Chondrocyte (in vitro differentiated cells): ENCODE measurements around the gene COPS2. TPM values are rescaled to one million over a fixed set of nuclear protein-coding genes. Genes with fewer than 3 reads are reported as not detected.

ENCODE experiments used
- DNase-seq: peaks from one replicate; pipeline ENCODE4 v3.0.0; 2021; ENCODE audit warnings: mixed read lengths, low spot score
- H3K27ac Mint-ChIP-seq: one replicate; pipeline ENCODE4 v1.8.0; 2021; ENCODE audit warnings: mild to moderate bottlenecking, moderate library complexity, mixed read lengths; ENCODE audit not compliant: unreplicated experiment
- H3K27me3 Mint-ChIP-seq: 2 replicates; pipeline ENCODE4 v1.8.0; 2021; ENCODE audit warnings: low read depth, mixed read lengths
- H3K36me3 Mint-ChIP-seq: 2 replicates; pipeline ENCODE4 v1.8.0; 2021; ENCODE audit warnings: low read depth, mixed read lengths
- H3K4me1 Mint-ChIP-seq: 2 replicates; pipeline ENCODE4 v1.8.0; 2021; ENCODE audit warnings: low read depth, mild to moderate bottlenecking, mixed read lengths
- H3K4me3 Mint-ChIP-seq: one replicate; pipeline ENCODE4 v1.8.0; 2021; ENCODE audit warnings: mild to moderate bottlenecking, moderate library complexity, mixed read lengths; ENCODE audit not compliant: unreplicated experiment
- H3K9me3 Mint-ChIP-seq: 2 replicates; pipeline ENCODE4 v1.8.0; 2021; ENCODE audit warnings: low read depth, mixed read lengths
- CTCF ChIP-seq: fragments of 200-600 bp; sonication (generic); IDR thresholded peaks from 2 replicates; pipeline ENCODE4 v1.5.0; 2021; ENCODE audit warnings: antibody characterized with exemption, mild to moderate bottlenecking, moderate library complexity
- total RNA-seq: library from RNA; stranded (reverse); gene quantifications from 3 replicates; pipeline ENCODE4 v1.2.1, GENCODE V29; 2021

The COPS2 gene
- total RNA-seq, 1 donor from 2014 or later = 67.2 TPM

DNA sequence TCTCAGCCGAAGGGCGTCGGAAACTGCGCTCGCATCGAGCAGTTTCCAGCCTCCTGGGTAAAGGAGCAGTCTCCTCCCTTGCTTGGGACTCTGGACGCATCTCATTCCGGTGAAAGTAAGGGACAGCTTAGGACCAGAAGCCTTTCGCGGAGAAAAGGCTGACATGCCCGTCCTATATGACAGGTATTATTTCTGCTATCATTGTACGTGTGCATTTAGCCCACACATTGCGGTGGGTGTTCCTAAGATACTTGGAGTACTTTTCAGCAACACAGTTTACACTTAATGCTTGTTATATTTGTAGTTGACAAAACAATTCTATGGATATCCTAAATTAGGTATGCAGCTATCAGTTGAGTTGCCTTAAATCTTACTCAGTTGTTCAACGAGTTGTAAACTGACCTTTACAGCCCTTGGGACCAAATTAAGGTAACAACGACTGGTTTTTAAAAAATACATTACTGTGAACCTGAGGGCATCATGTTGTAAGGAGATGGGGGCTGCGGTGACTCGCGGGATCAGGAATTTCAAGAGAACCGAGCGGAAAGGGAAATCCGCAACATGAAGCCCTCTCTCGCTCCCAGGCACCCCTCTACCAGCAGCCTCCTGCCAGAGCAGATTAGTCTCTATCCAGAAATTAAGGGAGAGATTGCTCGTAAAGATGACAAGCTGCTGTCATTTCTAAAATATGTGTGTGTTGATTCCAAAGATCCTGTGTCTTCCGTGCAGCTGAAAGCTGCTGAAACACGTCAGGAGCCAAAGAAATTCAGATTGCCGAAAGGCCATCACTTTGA, 632 bp upstream of the COPS2 start:
- peaks cover 43% of the 10 kb centered on the region for H3K4me1 Mint-ChIP-seq
- peak overlapping the region; percentile 97 for H3K27ac Mint-ChIP-seq
- no peak for TF ChIP-seq CTCF
- peaks cover 2% of the 10 kb centered on the region for H3K36me3 Mint-ChIP-seq
- no peaks in the 10 kb centered on the region for H3K27me3 Mint-ChIP-seq
- no peak for DNase-seq
- H3K9me3 Mint-ChIP-seq = no peaks in the 10 kb centered on the region
- H3K4me3 Mint-ChIP-seq = peak overlapping the region; percentile 88

- no peak for TF ChIP-seq CTCF
- Mint-ChIP-seq H3K27ac (peak overlapping the region; percentile 97), H3K36me3 (peaks cover 4% of the 10 kb centered on the region)
Measured at GRCh38 chr15:49154799-49155109, 645 bp downstream of the COPS2 start.

GRCh38 chr15:49154359-49154758, 1.0 kb downstream of the COPS2 start:
- peak overlapping the region; percentile 97 for H3K27ac Mint-ChIP-seq

More at GRCh38 chr15:49154799-49155109, 645 bp downstream of the COPS2 start:
- no peaks in the 10 kb centered on the region for H3K27me3 Mint-ChIP-seq
- H3K4me1 Mint-ChIP-seq = peaks cover 47% of the 10 kb centered on the region
- no peak for DNase-seq
- no peaks in the 10 kb centered on the region for H3K9me3 Mint-ChIP-seq
- peak overlapping the region; percentile 88 for H3K4me3 Mint-ChIP-seq

DNA sequence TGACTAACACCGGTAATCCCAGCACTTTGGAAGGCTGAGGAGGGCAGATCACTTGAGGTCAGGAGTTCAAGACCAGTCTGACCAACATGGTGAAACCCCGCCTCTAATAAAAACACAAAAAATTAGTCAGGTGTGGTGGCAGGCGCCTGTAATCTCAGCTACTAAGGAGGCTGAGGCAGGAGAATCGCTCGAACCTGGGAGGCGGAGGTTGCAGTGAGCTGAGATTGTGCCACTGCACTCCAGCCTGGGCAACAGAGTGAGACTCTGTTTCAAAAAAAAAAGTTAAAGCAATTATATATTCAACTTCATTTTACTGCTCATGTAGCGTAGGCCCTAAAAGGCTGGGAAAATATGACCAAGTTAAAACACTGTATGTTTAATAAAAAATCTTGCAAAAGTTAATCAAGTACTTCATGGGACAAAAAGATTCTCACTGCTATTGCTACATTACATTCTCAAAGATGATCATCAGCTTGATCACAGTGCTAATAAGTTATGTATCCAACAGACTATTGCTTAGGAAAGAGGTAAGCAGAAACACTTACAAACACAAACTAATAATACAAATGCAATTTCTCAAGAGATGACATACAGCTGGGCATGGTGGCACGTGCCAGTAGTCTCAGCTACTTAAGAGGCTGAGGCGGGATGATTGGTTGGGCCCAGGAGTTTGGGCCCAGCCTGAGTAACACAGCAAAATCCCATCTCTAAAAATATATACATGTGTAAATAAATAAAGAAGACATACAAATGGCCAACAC, 2.7 kb downstream of the COPS2 start:
- DNase-seq = no peak
- Mint-ChIP-seq H3K27me3 (no peaks in the 10 kb centered on the region), H3K36me3 (peaks cover 4% of the 10 kb centered on the region), H3K4me1 (peaks cover 56% of the 10 kb centered on the region), H3K27ac (no peak overlapping the region), H3K4me3 (no peak overlapping the region), H3K9me3 (no peaks in the 10 kb centered on the region)
- TF ChIP-seq CTCF = no peak

More at GRCh38 chr15:49154359-49154758, 1.0 kb downstream of the COPS2 start:
- Mint-ChIP-seq H3K4me1 (peaks cover 47% of the 10 kb centered on the region), H3K9me3 (no peaks in the 10 kb centered on the region), H3K4me3 (peak overlapping the region; percentile 88), H3K36me3 (peaks cover 4% of the 10 kb centered on the region), H3K27me3 (no peaks in the 10 kb centered on the region)
- TF ChIP-seq CTCF = no peak
- DNase-seq = no peak

DNA sequence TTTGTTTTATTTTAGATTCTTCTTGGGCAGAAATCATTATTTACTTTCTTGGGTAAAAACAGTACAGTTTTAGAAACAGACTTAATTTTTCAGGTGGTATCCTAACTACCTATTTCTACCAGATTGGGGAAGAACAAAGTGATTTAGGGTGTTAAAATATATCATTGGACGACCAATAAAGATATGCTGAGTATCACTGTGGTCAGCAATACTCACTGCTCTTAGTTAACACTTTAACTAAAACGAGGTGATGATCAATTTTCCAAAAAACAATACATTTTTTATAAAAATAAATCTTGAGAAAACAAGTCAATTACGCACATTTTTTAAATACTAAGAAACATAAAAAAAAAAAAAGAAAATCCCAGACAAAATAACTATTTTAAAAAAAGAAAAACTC, 3.6 kb downstream of the COPS2 start:
- Mint-ChIP-seq H3K27me3 (no peaks in the 10 kb centered on the region), H3K36me3 (peaks cover 4% of the 10 kb centered on the region), H3K9me3 (no peaks in the 10 kb centered on the region), H3K27ac (no peak overlapping the region), H3K4me1 (peaks cover 57% of the 10 kb centered on the region), H3K4me3 (no peak overlapping the region)
- no peak for TF ChIP-seq CTCF
- DNase-seq = no peak
